ENCODE measurements around the gene TMEM79.
A peak's percentile ranks its signal among the peaks of the same experiment; 100 is the strongest.
"Not testable (repeated sequence)": the region's sequence is repeated elsewhere in the genome, so short reads cannot be mapped to it uniquely, and the experiment has no call there.

TMEM79 gene

DNA sequence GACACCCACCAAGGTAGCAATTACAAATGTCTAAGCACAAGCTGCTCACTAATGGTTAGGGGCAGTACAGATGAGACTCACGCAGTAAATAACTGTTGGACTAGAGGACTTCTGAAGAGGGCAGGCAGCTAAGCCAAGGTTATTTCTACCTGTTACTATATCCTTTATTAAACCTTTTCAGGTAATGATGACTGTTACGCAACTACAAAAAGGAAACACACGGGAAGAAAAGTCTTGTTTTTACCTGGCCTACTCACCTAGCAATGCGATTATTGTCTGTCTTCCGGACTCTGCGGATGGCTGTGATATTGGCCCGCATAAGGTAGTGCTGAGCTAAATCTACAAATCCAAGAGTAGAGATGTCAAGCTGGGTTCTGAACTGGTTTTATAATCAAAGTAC is 32.8 kb downstream of the TMEM79 start:
- DNase-seq = no peak

DNA sequence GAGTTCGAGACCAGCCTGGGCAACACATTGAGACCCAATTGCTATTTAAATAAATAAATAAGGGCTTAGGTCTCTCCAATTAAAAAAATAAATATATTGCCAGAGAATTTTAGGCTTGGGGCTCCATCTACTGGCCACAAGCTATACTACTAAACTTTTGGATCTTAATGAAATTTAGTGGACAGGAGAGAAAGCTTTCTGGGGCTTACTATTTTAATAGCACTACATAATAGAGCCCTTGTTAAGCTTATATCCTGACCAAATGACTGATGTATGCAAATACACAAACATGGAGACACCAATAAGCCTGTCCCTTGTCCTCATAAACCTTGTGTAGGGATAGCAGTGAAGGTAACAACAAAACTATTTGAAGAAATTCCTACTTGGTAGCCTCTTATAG is 35.5 kb downstream of the TMEM79 start:
- peak; percentile 19 for DNase-seq

DNA sequence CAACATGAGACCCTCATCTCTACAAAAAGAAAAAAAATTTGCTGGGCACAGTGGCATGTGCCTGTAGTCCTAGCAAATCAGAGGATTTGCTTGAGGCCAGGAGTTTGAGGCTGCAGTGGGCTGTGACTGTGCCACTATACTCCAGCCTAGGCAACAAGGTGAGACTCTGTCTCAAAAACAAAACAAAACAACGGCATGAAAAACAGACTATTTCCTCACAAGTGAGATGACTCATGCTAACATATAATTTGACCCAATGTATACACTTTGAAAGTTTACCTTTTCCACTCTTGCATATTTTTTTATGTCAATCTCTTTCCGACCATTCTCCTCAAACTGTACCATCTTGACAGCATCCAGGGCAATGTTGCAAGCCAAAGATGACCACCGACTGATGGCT is 36.4 kb downstream of the TMEM79 start:
- no peak for DNase-seq

DNA sequence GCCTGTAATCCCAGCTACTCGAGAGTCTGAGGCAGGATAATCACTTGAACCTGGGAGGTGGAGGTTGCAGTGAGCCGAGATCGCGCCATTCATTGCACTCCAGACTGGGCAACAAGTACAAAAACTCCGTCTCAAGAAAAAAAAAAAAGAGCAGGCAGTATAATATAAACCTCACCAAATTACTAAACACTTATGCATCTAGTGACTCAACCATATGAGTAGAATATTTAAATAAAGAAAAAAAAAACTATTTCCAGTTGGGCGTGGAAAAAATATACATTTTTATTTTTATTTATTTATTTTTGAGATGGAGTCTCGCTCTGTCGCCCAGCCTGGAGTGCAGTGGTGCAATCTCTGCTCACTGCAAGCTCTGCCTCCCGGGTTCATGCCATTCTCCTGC is 39.1 kb downstream of the TMEM79 start:
- not testable (repeated sequence) for DNase-seq

DNA sequence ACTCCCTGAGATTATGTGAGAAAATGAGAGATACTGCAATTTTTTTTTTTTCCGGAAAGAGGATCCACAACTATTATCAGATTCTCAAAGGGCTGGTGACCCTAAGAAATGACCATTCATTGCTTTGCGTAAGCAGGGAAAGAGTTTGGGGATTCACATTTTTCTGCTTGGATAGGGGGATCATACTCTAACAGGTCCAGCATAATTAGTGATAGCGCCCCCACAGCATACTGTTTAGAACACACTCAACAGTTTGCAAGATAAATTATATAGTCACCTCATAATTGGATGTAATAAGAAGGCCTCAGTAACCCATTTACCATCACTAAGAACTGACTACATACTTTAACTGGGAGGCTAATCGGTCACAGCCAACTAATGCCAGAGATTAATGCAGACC is 52.1 kb downstream of the TMEM79 start:
- no peak for DNase-seq

DNA sequence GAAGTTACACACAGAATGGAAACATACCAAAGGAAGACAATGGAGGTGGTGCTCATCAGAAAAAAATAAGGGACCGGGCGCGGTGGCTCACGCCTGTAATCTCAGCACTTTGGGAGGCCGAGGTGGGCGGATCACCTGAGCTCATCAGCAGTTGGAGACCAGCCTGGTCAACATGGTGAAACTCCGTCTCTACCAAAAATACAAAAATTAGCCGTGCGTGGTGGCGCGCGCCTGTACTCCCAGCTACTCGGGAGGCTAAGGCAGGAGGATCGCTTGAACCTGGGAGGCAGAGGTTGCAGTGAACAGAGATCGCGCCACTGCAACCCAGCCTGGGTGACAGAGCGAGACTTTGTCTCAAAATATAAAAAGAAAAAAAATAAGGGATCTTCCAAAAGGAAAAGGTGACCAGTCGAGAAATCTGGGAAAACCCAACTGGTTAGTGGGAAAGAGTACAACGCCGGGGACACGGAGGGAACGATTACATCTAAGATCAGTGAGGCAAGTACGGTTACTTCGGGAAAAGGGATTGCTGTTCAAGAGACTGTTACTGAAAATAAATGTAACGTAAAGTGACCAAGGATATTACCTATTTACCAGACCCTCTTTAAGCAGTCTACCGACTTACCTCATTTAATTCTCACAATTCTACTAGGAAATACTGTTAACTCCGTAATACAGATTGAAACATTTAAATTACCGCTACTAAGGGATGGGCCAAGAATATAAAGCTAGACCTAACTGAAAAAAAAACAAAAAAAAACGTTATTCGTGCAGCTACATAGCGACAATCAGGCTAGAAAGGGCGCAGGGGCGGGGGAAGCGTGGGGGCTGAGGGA is 53.1 kb downstream of the TMEM79 start:
- DNase-seq = no peak

DNA sequence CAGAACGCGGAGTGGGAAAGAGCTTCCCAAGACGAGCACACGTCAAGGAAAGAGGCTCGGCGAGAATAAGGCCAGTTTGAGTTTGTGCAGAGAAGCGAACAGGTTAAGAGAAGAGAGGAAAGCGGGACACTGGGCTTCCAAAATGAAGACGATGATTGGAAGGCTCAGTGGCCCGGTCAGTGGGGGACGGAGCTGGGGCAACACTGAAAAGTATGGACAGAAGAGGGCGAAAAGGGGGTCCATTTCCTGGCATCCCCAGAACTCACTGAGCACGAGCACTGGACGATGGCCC is 53.7 kb downstream of the TMEM79 start:
- no peak for DNase-seq

DNA sequence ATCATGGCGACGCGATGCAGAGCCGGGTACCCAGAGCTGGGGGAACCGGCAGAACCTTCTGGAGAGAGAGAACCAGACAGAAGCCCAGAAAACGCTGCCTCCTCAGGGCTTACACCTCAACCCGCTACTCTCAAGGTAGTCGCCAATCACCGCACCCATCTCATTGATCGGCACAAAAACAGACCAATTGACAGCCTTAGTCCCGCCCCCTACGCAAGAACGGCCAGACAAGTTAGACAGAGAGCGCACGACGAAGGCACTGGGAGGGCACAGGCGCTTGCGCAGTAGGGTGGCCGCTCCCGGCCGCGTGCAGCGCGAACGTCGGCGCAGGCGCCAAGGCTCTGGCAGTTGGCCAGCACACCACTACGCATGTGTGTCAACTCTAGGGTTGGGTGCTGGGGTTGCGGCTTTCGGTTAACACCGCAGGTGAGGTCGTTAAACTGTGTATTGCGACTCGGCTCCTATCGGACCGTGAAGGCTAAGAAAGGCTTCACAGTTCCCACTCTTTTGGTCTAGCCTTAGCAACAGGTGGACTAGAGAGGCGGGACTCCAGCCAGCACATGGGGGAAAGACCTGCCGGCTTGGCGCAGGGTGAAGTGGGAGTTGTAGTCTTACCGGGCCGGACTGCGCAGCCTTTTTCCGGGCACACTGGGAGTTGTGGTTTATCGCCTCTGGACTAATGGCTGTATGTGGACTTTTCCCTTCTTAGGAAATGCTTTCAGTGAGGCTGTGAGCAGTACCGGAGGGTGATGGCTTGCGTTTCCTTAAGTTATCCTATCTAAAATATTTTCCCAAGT is 54.3 kb downstream of the TMEM79 start, which contains the start of the genes CCT3 and TSACC:
Gene CCT3 (minus strand): TSS at position 113 of the 797 bp plus-strand sequence. CDS start 108 bp downstream, at position 5.
Gene TSACC (plus strand): TSS at position 347 of the 797 bp plus-strand sequence. CDS start 1,232 bp downstream, outside the sequence.
- peak; percentile 100 for DNase-seq
